Astrocyte (in vitro differentiated cells and primary cell): ENCODE results near the gene NCR2. TPM values are rescaled to one million over a fixed set of nuclear protein-coding genes. Genes with fewer than 3 reads are reported as not detected.

Source experiments
- DNase-seq: peaks from one replicate; pipeline ENCODE4 v3.0.0-alpha.2; 2010; ENCODE audit warnings: low read depth
- FAIRE-seq: peaks from 2 replicates; lab custom pipeline; 2011; peaks lifted over from hg19 to GRCh38; lab: Jason Lieb, UNC
- H2AFZ ChIP-seq: 2 replicates; pipeline ENCODE4 v1.6.0; 2012; ENCODE audit warnings: low read depth, low read length, inconsistent platforms
- H3K27ac ChIP-seq: 2 replicates; pipeline ENCODE4 v1.5.1; 2011; ENCODE audit warnings: low read depth, low read length, inconsistent platforms
- H3K27me3 ChIP-seq: 2 replicates; pipeline ENCODE4 v1.6.0; 2011; ENCODE audit warnings: low read length, inconsistent platforms; ENCODE audit not compliant: insufficient read depth
- H3K36me3 ChIP-seq: 2 replicates; pipeline ENCODE4 v1.5.1; 2011; ENCODE audit warnings: low read length, inconsistent platforms; ENCODE audit not compliant: insufficient read depth
- H3K4me1 ChIP-seq: 2 replicates; pipeline ENCODE4 v1.5.1; 2011; ENCODE audit warnings: low read length, inconsistent platforms; ENCODE audit not compliant: insufficient read depth
- H3K4me2 ChIP-seq: 2 replicates; pipeline ENCODE4 v1.6.0; 2012; ENCODE audit warnings: low read length, inconsistent platforms
- H3K4me3 ChIP-seq: 2 replicates; pipeline ENCODE4 v1.5.1; 2011; ENCODE audit warnings: low read depth, mild to moderate bottlenecking, low read length, inconsistent platforms; ENCODE audit not compliant: insufficient read depth
- H3K79me2 ChIP-seq: 2 replicates; pipeline ENCODE4 v1.6.0; 2012; ENCODE audit warnings: mild to moderate bottlenecking, low read length, inconsistent platforms; ENCODE audit not compliant: insufficient read depth
- H3K9ac ChIP-seq: 2 replicates; pipeline ENCODE4 v1.6.0; 2012; ENCODE audit warnings: mild to moderate bottlenecking, low read length, inconsistent platforms
- H3K9me3 ChIP-seq: 2 replicates; pipeline ENCODE4 v1.5.1; 2012; ENCODE audit warnings: low read depth, mild to moderate bottlenecking, low read length, inconsistent platforms; ENCODE audit not compliant: insufficient read depth
- H4K20me1 ChIP-seq: 2 replicates; pipeline ENCODE4 v1.6.0; 2012; ENCODE audit warnings: low read length, inconsistent platforms; ENCODE audit not compliant: insufficient read depth
- H3K27ac Mint-ChIP-seq: one replicate; pipeline ENCODE4 v1.8.0; 2021; ENCODE audit warnings: mild to moderate bottlenecking, mixed read lengths; ENCODE audit not compliant: unreplicated experiment
- H3K27me3 Mint-ChIP-seq: one replicate; pipeline ENCODE4 v1.8.0; 2021; ENCODE audit warnings: low read depth, mixed read lengths; ENCODE audit not compliant: unreplicated experiment
- H3K36me3 Mint-ChIP-seq: one replicate; pipeline ENCODE4 v1.8.0; 2021; ENCODE audit warnings: low read depth, mixed read lengths; ENCODE audit not compliant: unreplicated experiment
- H3K4me1 Mint-ChIP-seq: one replicate; pipeline ENCODE4 v1.8.0; 2021; ENCODE audit warnings: low read depth, mixed read lengths; ENCODE audit not compliant: unreplicated experiment
- H3K4me3 Mint-ChIP-seq: one replicate; pipeline ENCODE4 v1.8.0; 2021; ENCODE audit warnings: mild to moderate bottlenecking, moderate library complexity, mixed read lengths; ENCODE audit not compliant: unreplicated experiment
- H3K9me3 Mint-ChIP-seq: one replicate; pipeline ENCODE4 v1.8.0; 2021; ENCODE audit warnings: mild to moderate bottlenecking, mixed read lengths; ENCODE audit not compliant: unreplicated experiment
- EZH2 ChIP-seq: IDR thresholded peaks from 2 replicates; pipeline ENCODE4 v1.6.1; 2012; ENCODE audit warnings: mild to moderate bottlenecking, low read length, inconsistent platforms; ENCODE audit not compliant: insufficient read depth
- total RNA-seq: library from RNA; stranded (reverse); gene quantifications from 2 replicates; pipeline ENCODE4 v1.2.1, GENCODE V29; 2021
- TF ChIP-seq, protein P1 (sequence below): IDR thresholded peaks from 2 replicates; pipeline ENCODE4 v1.5.1; 2011; ENCODE audit warnings: low read depth, mild to moderate bottlenecking, inconsistent platforms, low read length, moderate library complexity; ENCODE audit not compliant: insufficient read depth

Gene NCR2
- total RNA-seq, 1 donor from 2014 or later, result not detected

DNA sequence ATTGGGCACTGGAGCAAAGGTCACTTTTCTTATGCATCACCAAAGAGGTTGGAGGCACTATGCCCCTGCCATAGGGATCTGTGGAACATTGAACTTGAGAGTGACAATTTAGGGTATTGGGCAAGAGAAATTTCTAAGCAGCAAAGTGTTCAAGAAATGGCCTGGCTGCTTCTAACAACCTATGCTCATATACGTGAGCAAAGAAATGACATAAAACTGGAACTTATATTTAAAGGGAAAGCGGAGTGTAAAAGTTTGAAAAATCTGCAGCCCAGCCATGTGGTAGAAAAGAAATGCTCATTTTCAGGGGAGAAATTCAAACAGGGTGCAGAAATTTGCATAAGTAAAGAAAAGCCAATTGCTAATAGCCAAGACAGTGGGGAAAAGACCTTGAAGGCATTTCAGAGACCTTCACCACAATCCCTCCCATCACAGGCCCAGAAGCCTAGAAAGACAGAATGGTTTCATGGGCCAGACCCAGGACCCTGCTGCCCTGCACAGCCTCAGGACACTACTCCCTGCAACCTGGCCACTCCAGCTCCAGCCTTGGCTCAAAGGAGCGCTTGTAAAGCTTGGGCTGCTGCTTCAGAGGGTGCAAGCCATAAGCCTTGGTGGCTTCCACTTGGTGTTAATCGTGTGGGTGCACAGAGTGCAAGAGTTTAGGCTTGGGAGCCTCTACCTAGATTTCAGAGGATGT, 24.4 kb downstream of the NCR2 start:
- Mint-ChIP-seq H3K27me3 (peaks cover 42% of the 10 kb centered on the region), H3K36me3 (no peaks in the 10 kb centered on the region), H3K27ac (no peak overlapping the region), H3K4me3 (no peak overlapping the region), H3K4me1 (no peaks in the 10 kb centered on the region), H3K9me3 (peaks cover 35% of the 10 kb centered on the region)
- no peaks in the 10 kb centered on the region for H4K20me1 ChIP-seq
- no peak overlapping the region for H2AFZ ChIP-seq
- no peaks in the 10 kb centered on the region for H3K4me1 ChIP-seq
- no peak overlapping the region for H3K4me3 ChIP-seq
- DNase-seq (no peak), FAIRE-seq (no peak)
- no peak overlapping the region for H3K9ac ChIP-seq
- peaks cover 13% of the 10 kb centered on the region for H3K27me3 ChIP-seq
- TF ChIP-seq, protein P1, sequence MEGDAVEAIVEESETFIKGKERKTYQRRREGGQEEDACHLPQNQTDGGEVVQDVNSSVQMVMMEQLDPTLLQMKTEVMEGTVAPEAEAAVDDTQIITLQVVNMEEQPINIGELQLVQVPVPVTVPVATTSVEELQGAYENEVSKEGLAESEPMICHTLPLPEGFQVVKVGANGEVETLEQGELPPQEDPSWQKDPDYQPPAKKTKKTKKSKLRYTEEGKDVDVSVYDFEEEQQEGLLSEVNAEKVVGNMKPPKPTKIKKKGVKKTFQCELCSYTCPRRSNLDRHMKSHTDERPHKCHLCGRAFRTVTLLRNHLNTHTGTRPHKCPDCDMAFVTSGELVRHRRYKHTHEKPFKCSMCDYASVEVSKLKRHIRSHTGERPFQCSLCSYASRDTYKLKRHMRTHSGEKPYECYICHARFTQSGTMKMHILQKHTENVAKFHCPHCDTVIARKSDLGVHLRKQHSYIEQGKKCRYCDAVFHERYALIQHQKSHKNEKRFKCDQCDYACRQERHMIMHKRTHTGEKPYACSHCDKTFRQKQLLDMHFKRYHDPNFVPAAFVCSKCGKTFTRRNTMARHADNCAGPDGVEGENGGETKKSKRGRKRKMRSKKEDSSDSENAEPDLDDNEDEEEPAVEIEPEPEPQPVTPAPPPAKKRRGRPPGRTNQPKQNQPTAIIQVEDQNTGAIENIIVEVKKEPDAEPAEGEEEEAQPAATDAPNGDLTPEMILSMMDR, result no peak
- no peak for TF ChIP-seq EZH2
- H3K27ac ChIP-seq, result no peak overlapping the region
- no peaks in the 10 kb centered on the region for H3K79me2 ChIP-seq
- peaks cover 7% of the 10 kb centered on the region for H3K9me3 ChIP-seq
- no peak overlapping the region for H3K4me2 ChIP-seq
- H3K36me3 ChIP-seq, result no peaks in the 10 kb centered on the region

DNA sequence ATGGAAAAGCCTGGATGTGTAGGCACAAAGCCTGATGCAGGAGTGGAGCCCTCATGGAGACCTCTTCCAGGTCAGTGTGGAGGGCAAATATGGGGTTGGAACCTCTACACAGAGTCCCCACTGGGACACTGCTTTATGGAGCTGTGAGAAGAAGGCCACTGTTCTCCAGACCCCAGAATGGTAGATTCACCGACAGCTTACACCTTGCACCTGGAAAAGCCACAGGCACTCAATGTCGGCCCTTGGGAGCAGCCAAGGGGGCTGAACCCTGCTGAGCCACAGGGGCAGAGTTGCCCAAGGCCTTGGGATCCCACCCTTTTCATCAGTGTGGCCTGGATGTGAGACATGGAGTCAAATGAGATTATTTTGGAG, 24.9 kb downstream of the NCR2 start:
- no peak overlapping the region for H3K4me2 ChIP-seq
- H4K20me1 ChIP-seq, result no peaks in the 10 kb centered on the region
- no peak overlapping the region for H2AFZ ChIP-seq
- Mint-ChIP-seq H3K36me3 (no peaks in the 10 kb centered on the region), H3K9me3 (peaks cover 35% of the 10 kb centered on the region), H3K4me3 (no peak overlapping the region), H3K27ac (no peak overlapping the region), H3K4me1 (no peaks in the 10 kb centered on the region), H3K27me3 (peaks cover 40% of the 10 kb centered on the region)
- no peaks in the 10 kb centered on the region for H3K79me2 ChIP-seq
- no peaks in the 10 kb centered on the region for H3K36me3 ChIP-seq
- TF ChIP-seq, protein P1, result no peak
- no peak for TF ChIP-seq EZH2
- DNase-seq (no peak), FAIRE-seq (no peak)
- H3K27ac ChIP-seq, result no peak overlapping the region
- no peak overlapping the region for H3K4me3 ChIP-seq
- H3K9me3 ChIP-seq, result peaks cover 7% of the 10 kb centered on the region
- H3K27me3 ChIP-seq, result peaks cover 18% of the 10 kb centered on the region
- H3K4me1 ChIP-seq, result no peaks in the 10 kb centered on the region
- H3K9ac ChIP-seq, result no peak overlapping the region

DNA sequence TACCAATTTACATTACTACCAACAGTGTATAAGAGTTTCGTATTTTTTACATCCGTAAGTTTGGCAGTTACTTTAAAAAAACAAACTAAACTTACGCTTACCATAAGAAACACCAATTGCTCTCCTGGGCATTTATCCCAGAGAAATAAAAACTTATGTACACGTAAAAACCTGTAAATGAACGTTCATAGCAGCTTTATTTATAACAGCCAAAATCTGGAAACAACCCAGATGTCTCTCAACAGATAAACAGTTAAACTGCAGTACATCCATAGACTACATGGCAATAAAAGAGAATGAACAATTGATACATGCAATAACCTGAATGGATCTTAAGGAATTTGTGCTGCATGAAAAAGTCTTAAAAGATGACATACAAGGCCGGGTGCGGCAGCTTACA, 30.7 kb downstream of the NCR2 start:
- H3K9ac ChIP-seq, result no peak overlapping the region
- no peaks in the 10 kb centered on the region for H3K4me1 ChIP-seq
- no peak overlapping the region for H3K4me3 ChIP-seq
- peaks cover 48% of the 10 kb centered on the region for H3K27me3 ChIP-seq
- Mint-ChIP-seq H3K9me3 (peaks cover 12% of the 10 kb centered on the region), H3K4me1 (no peaks in the 10 kb centered on the region), H3K4me3 (no peak overlapping the region), H3K36me3 (no peaks in the 10 kb centered on the region), H3K27me3 (peaks cover 58% of the 10 kb centered on the region), H3K27ac (no peak overlapping the region)
- FAIRE-seq, result no peak
- H2AFZ ChIP-seq, result no peak overlapping the region
- H3K4me2 ChIP-seq, result no peak overlapping the region
- no peaks in the 10 kb centered on the region for H4K20me1 ChIP-seq
- no peaks in the 10 kb centered on the region for H3K36me3 ChIP-seq
- H3K9me3 ChIP-seq, result no peaks in the 10 kb centered on the region
- H3K27ac ChIP-seq, result no peak overlapping the region
- H3K79me2 ChIP-seq, result no peaks in the 10 kb centered on the region
- TF ChIP-seq EZH2, result no peak
- TF ChIP-seq, protein P1, result no peak
- DNase-seq, result no peak
